NCI-H226 (cell line): ENCODE data around the gene TCTA.
"Not testable (repeated sequence)": the region's sequence is repeated elsewhere in the genome, so short reads cannot be mapped to it uniquely, and the experiment has no call there.

Experiments
- DNase-seq: peaks from one replicate; pipeline ENCODE4 v3.0.0-alpha.2; 2015

TCTA gene, protein sequence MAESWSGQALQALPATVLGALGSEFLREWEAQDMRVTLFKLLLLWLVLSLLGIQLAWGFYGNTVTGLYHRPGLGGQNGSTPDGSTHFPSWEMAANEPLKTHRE

DNA sequence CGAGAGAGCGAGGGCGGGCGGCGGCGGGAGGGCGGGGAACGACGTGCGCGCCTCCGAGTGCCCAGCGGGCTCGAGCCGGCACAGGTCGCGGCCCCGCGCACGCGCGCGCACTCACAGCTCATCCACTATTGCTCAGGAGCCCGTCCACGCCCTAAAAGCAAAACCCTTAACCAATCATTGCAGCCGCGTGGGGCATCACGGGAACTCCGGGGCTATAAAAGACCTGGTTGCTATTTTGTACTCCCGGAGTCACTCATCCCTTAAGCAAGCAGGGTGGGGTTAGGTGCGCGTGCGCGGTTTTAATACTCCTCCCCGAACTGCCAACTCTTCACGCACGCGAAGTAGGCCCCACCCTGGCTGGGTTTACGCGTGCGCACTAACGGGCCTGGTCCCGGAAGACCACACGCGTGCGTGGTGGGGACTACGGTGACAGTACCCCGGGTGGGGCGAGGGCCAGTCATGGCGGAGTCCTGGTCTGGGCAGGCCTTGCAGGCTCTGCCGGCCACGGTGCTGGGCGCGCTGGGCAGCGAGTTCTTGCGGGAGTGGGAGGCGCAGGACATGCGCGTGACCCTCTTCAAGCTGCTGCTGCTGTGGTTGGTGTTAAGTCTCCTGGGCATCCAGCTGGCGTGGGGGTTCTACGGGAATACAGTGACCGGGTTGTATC, at the start of gene TCTA, which contains the start of gene RHOA:
Gene TCTA (plus strand): TSS at position 456 of the 664 bp plus-strand sequence. CDS start 4 bp downstream, at position 460.
Gene RHOA (minus strand): TSS at position 9 of the 664 bp plus-strand sequence. CDS start 36,387 bp downstream, outside the sequence.
- peak; percentile 99 for DNase-seq

DNA sequence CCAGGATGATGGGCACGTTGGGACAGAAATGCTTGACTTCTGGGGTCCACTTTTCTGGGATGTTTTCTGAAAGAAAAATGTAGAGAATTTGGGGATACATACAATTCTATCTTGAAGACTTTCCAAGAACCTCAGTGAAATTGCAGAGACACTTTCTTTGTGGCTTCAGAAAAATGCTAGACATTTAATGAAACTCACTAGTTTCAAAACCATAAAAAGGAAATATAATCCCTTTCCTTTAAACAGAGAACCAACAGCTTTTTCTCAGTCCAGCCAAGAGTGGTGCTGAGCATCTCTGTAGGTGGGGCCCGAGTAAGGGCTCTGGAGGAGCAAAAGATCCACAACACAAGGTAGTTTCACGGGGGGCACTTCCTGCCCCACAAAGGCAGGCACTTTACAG, 49.7 kb upstream of the TCTA start:
- no peak for DNase-seq

DNA sequence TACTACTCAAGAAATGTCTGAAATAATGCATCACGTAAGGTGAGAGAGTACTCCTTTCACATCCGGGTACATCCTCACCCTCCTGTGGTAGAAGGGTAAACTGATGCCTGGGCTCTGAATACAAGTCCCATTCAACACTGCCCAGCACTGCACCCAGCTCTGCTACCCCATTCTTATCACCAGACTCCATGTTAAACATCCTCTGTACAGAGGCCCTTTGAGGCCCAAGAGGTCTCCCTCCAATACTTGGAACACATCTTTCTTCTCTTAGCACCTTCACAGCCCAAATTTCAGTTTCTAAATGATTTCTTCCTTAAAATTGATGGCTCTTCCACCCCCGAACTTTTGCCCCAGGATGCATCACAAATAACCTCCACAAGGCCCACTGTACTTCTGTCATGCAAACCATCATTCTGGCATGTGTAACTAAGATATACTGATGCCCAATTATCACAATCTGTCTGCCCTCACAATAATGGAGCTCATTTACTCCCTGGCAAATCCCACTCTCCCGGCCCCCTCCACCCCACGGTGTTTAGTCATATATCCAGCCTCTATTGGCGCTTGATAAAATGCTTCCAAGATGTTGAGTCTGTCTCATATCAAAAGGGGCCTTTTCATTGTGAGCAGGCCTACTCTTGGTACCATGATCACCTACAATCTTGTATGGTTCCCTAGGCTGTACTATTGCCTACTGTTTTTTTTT, 41.5 kb upstream of the TCTA start:
- no peak for DNase-seq

DNA sequence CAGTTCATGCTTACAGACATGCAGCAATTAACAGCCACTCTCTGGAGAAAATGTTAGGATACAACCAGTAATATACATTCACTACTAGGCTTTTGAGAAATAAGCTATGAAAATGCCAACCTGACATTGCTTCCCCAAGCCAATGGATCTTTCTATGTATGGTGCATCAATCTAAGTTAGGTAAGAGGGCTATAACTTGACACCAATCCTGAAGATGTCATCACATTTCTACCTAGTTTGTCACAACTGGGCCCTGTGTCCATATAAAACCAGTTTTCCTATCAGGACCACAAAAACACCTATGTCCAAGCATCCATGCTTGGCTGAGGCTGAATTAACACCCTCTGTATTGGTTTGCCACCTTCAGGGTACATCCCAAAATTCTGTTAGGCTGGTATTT, 40.3 kb upstream of the TCTA start:
- no peak for DNase-seq

DNA sequence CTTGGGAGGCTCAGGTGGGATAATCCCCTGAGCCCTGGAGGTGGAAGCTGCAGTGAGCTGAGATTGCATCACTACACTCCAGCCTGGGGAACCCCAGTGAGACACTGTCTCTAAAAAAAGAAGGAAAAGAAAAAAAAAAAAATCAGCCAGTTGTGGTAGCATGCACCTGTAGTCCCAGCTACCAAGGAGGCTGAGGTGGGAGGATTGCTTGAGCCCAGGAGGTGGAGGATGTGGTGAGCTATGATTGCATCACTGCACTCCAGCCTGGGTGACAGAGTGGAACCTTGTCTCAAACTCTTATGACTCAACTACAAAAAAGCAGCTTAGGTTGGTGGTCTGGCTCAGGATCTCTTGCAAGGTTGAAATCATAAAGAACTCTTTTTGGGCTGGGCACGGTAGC, 34.7 kb upstream of the TCTA start:
- DNase-seq: peak; percentile 86

DNA sequence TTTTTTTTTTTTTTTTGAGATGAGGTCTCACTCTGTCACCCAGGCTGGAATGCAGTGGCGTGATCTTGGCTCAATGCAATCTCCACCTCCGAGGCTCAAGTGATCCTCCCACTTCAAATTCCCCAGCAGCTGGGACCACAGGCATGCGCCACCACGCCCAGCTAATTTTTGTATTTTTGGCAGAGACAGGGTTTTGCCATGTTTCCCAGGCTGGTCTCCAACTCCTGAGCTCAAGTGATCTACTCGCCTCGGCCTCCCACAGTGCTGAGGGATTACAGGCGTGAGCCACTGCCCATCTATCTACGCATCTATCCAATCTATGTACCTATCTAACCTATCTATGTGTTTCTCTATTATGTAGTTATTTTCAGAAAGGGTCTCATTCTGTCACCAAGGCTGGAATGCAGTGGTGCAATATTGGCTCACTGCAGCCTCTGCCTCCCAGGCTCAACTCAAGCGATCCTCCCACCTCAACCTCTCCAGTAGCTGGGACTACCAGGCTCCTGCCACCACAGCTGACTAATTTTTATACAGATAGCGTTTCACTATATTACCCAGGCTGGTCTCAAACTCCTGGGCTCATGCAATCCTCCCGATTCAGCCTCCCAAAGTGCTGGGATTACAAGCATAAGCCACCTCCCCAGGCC, 33.9 kb upstream of the TCTA start:
- peak; percentile 93 for DNase-seq

DNA sequence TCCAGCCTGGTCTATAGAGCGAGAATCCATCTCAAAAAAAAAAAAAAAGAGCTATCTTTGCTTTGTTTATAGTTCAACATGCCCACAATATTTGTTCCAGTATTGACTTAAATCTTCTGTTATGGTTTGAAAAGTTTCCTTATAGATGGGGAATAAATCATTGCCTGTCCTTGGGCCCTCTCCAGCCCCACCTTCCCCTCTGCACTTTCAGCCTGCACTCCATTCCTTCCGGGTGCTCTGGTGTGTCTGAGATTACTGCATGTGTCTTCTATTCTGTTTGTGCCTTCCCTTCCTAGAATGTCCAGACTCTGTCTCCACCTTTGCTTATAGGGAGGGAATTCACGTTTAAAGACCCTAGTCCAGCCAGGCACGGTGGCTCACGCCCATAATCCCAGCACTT, 28.8 kb upstream of the TCTA start:
- DNase-seq: no peak

DNA sequence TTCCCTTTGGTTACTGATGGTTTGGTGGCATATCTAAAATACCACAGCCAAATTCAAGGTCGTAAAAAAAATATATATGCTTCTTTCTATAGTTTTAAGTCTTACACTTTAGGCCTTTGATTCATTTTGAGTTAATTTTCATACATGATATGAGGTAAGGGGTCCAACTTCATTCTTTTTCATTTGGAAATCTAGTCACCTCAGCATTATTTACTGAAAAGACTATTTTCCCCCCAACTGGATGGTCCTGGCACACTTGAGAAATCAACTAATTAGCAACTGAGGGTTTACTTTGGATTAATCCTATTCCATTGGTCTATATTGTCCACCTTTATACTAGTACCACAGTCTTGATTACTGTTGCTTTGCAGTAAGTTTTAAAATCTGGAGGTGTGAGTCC, 26.6 kb upstream of the TCTA start:
- DNase-seq: no peak

DNA sequence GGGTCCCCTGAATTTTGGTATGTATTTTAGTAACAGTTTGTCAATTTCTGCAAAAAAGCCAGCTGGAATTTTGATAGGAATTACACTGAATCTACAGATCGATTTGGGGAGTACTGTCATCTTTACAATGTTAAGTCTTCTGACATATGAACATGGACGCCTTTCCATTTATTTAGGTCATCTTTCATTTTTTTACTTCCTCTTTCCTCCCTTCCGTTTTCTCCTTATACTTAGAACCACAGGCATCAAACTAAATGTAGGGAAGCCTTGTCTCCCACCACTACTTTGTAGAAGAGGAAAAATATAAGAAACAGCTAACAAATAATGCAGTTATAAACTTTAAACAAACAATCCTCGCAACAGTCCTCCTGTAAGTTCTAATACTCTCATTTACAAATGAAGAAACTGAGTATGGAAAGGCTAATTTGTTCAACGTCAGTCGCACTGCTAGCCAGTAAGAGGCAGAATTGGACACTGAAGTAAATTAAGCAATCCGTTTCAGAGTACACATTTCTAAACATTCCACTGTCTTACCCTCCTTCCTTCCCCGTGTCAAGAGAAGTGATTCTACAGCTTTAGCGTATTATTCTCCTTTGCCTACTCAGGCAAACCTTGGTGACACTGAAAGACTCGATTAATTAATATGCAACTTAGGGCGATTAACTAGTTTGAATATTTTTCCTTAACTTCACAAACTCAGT, 26.0 kb upstream of the TCTA start:
- no peak for DNase-seq

DNA sequence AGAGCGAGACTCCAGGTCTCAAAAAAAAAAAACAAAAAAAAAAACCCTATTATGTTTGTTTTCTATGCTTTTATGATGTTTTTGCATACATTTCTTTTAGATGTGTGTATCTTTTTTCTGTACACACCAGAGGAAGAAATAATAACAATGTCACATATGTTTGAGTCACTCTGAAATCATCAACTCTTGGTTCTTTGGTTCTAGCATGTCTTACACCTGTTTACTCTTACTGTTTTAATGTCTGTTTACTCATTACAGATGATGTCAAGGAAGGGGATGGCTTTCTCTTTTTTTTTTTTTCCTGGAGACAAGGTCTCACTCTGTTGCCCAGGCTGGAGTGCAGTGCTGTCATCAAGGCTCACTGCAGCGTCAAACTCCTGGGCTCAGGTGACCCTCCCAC, 24.5 kb upstream of the TCTA start:
- DNase-seq: no peak

DNA sequence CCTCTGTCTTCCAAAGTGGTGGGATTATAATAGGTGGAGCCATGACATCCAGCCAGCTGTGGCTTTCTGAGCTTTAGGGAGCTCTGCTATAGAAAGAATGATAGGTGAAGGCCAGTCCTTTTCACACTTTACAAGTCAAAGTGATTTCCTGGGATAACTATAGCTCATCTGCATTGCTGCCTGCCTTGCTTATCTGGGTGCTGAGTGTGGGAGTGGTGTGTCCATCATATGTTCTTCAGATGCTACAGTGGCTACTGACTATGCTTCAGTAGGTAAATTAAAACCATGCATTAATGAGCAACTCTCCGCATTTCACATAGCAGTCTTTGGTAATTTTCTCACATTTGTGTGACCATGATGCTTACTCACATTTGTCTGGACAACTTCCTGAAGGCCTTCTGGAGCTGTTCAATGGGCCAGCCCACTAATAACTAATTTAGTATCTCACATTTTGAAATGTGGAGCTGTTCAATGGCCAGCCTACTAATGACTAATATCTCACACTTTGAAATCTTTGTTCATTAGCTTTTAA, 23.9 kb upstream of the TCTA start:
- DNase-seq: peak; percentile 20

DNA sequence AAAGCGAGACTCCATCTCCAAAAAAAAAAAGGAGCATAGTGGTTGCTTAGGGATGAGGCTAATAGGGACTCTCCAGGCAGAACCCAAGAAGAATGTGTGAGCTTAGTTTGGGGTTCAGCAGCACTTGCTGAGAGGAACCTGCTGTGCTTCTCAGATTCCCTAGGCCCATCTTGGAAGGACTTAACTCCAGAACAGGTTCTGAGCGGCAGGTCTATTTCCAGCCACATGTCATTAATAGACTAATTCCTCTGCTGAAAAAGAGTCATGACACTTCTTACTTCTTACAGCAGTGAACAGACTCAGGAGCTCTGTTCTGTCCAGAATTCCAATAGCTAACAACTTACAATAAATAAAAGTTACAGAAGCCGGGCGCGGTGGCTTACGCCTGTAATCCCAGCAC, 22.9 kb upstream of the TCTA start:
- DNase-seq: no peak

DNA sequence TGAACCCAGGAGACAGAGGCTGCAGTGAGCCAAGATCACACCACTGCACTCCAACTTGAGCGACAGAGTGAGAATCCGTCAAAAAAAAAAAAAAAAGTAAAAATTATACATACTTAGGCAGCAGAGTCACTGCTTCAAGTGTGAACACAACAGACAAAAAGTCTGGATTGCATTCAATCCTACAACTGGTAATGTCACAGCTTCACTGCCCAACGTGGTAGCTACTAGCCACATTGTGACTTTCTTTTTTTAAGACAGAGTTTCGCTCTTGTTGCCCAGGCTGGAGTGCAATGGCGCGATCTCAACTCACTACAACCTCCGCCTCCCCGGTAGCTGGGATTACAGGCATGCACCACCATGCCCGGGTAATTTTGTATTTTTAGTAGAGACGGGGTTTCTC, 20.9 kb upstream of the TCTA start:
- DNase-seq: not testable (repeated sequence)

DNA sequence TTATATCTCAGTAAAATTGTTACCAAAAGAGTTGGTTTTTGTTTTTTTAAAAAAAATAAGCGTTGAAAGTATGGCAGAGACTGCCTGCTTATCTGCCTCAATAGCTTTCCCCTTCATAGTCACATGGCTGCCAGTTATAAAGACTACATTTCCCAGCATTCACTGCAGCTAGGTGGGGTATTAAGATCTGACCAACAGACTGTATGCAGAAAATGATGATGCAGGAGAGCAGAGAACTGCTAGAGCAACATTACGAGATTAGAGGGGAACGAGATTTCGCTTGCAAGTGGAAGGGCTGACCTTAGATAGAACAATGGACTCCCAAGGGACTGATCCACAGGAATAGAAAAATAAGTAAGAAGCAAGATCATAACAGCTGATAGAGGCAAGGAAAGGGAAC, 14.8 kb upstream of the TCTA start:
- no peak for DNase-seq

DNA sequence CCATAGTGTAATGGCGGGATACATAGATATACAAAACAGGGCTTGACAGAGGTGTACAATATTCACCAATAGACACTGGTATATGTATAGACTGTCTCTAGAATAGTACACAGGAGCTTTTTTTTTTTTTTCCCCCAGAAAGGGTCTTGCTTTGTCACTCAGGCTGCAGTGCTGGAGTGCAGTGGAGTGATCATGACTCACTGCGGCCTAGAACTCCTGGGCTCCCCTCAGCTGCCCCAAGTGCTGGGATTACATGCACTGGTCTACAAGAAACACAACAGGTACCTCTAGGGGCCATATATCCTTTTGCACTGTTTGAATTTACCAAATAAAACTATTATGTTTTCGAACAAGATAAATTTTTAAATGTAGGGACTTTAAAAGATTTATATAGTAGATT, 12.8 kb upstream of the TCTA start:
- no peak for DNase-seq

DNA sequence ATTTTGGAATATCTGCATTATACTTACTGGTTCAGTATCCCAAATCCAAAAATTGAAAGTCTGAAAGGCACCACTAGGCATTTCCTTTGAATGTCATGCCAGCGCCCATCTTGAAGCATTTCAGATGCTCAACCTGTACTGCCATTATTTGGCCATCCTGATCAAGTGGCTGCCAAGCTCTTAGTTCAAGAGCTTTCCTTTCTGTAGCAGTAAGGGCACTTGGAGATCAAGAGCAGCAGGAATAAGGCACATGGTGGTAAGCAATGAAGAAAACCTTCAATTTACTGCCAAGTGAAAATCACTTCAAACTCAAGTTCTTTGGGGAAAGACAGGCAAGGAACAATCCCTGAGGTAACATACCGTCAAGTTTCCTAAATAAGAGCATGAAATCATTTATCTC, 10.5 kb upstream of the TCTA start:
- DNase-seq: no peak

DNA sequence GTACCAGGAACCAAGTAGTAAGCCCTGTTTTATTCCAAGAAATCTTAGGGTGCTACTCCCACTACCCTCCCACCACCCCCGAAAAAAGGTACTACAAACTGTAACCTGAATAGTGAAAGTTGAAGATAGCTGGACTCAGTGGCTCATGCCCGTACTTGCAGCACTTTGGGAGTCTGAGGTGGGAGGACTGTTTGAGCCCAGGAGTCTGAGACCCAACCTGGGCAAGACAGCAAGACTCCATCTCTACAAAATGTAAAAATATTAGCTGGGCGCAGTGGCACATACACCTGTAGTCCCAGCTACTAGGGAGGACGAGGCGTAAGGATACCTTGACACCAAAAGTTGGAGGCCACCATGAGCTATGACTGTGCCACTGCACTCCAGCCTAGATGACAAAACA, 8.3 kb upstream of the TCTA start:
- no peak for DNase-seq

DNA sequence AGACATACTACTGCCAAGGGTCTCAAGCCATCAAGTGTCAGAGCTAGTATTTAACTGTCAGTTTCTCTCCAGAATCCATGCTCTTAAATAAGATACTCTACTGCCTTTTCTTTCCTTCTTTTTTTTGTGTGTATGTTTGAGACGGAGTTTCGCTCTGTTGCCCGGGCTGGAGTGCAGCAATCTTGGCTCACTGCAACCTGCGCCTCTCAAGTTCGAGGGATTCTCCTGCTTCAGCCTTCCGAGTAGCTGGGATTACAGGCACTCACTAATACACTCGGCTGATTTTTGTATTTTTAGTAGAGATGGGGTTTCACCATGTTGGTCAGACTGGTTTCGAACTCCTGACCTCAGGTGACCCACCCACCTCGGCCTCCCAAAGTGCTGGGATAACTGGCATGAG, 6.7 kb upstream of the TCTA start:
- not testable (repeated sequence) for DNase-seq

DNA sequence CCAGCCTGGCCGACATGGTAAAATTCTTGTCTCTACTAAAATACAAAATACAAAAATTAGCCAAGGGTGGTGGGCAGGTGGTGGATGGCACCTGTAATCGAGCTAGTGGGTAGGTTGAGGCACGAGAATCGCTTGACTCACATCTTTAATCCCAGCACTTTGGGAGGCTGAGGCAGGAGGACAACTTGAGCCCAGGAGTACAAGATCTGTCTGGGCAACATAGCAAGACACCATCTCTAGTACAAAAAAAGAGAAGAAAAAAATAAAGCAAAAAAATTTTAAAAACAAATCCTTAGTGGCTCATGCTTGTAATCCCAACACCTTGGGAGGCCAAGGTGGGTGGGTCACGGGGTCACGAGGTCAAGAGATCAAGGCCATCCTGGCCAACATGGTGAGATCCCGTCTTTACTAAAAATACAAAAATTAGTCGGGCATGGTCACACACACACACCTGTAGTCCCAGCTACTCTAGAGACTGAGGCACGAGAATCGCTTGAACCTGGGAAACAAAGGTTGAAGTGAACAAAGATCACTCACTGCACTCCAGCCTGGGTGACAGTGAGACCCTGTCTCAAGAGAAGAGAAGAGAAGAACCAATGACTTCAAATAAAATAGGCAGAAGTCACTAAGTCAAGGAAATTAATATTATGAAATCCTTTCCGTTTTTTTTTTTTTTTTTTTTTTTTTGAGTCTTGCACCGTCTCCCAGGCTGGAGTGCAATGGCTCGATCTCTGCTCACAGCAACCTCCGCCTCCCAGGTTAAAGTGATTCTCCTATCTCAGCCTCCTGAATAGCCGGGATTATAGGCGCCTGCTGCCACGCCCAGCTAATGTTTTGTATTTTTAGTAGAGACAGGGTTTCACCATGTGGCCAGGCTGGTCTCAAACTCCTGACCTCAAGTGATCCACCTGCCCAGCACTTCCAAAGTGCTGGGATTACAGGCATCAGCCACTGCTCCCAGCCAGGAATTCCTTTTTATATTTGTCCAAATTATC, 5.4 kb upstream of the TCTA start:
- no peak for DNase-seq

DNA sequence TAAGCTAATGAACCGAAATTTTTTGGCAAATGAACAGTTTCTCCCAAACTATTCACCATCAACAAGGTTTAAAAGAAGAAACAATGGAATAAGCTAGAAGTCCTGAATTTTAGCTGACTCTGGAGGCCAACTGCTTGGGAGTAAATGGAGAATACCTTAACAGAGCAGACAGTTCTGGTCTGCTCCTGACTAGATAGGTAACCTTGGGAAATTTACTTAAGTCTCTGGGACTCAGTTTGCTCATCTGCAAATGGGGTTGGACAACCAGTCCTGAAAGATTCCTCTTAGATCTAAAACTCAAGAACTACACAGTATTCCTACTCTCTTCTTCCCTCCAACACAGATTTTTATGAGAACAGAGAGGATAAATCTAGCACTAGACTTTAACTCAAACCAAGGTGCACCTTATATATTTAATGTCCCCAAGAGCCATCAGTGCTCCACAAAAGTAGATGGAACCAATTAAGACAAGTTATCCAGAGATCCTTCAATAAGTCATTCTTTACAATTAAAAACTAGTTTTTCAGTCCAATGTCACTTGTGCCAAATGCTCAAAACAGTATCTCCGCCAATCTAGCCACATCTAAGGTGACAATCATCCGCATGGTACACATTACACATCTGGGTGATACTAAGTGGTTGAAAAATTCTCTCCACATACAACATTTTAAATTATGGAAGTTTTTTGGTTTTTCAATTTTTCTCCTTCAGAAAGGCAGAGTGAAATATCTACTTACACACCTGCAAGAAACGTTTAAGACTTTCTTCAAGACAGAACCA, 2.0 kb upstream of the TCTA start:
- no peak for DNase-seq
